ENCODE measurements around the gene MACF1.
"Not testable (repeated sequence)": the region's sequence is repeated elsewhere in the genome, so short reads cannot be mapped to it uniquely, and the experiment has no call there.

The MACF1 gene

GRCh38 chr1:39524591-39525365 is 320.3 kb downstream of the MACF1 start:
- DNase-seq, result no peak

GRCh38 chr1:39525366-39526165 is 321.1 kb downstream of the MACF1 start:
- no peak for DNase-seq

- no peak for DNase-seq
Measured at GRCh38 chr1:39526466-39527189, 322.1 kb downstream of the MACF1 start.

DNA sequence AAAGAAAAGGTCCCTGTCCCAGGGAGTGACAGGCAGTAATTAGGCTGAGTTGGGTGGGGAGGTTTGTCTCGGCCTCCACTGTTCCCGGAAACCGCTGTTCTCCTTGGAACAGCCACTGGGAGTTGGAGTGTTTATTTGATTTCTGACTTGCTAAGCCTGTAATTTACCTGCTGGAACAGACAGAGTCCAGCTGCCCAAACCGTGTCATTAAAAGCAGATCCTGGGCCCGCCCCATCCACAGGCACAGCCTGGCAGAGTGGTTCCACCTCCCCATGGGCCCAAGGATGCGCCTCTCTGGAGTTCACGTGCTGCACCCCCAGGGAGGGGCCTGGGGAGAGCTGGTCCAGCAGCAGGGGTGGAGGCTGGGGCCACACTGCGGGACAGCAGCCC is 322.7 kb downstream of the MACF1 start:
- DNase-seq, result not testable (repeated sequence)

- no peak for DNase-seq
Measured at GRCh38 chr1:39528082-39528481, 323.6 kb downstream of the MACF1 start.

- DNase-seq, result no peak
Measured at GRCh38 chr1:39529901-39530535, 325.5 kb downstream of the MACF1 start.

DNA sequence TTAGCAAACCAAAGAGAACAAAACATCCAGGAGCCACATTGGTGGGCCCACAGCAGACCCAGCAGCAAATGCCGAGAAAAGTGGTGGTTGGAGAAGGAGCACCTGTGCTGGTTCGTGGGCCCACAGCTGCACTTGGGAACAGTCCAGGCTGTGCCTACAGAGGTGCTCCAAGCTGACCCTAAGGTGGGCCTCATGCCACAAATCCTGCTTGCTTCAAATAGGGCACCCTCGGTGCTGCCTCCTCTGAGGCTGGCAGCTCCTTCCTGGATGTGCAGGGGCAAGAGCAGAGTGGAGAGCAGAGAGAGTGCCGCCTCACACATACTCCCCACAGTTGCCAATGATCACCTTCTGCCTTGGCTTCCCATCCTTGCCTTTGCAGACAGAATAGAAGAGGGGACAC is 327.0 kb downstream of the MACF1 start:
- DNase-seq, result no peak

- DNase-seq, result no peak
Measured at GRCh38 chr1:39533442-39533841, 328.9 kb downstream of the MACF1 start.

Measured in stimulated activated CD4-positive, alpha-beta T cell treated with anti-CD3 and anti-CD28 coated beads, Interleukin-4, amount 100 ng/mL, for 24 hours (primary cell).